ENCODE data around the gene GINS2. TPM values are rescaled to one million over a fixed set of nuclear protein-coding genes. Genes with fewer than 3 reads are reported as not detected.

The GINS2 gene
- total RNA-seq, 1 experiment from 2014 or later: 52.7 TPM

- H2BK120ac ChIP-seq (ENCODE audit: low read depth, low read length, poor library complexity, severe bottlenecking): no peak overlapping the region
- no peak overlapping the region for H3K56ac ChIP-seq (ENCODE audit: insufficient read length, low read depth, low read length)
- H2BK12ac ChIP-seq (ENCODE audit: insufficient read length, low read depth, low read length): no peak overlapping the region
- H3K14ac ChIP-seq (ENCODE audit: insufficient read depth, low read length): no peak overlapping the region
- Mint-ChIP-seq H3K4me1 (peaks cover 4 to 9% of the 10 kb centered on the region in 2 experiments; a peak in 3 of 4 replicates), H3K36me3 (ENCODE audit: insufficient read depth in 1 of 3, low read depth in 3 of 3) (no peaks in the 10 kb centered on the region; a peak in 1 of 7 replicates), H3K9me3 (no peaks in the 10 kb centered on the region), H3K27ac (0 out of 7 replicates have a peak overlapping the region, but pooled peaks of 1 of the 3 experiments have one; percentile 34), H3K4me3 (no peak overlapping the region), H3K27me3 (ENCODE audit: low read depth) (peaks cover 3% of the 10 kb centered on the region; the same call in 1 of the 2 replicates)
- no peak overlapping the region for H2AFZ ChIP-seq (ENCODE audit: low read length)
- H2BK5ac ChIP-seq (ENCODE audit: insufficient read length, low read length): no peak overlapping the region
- no peak overlapping the region for H2AK5ac ChIP-seq (ENCODE audit: insufficient read length, low read length)
- H3K4me1 ChIP-seq (ENCODE audit: insufficient read depth, low read length): no peaks in the 10 kb centered on the region
- no peak overlapping the region for H3T11ph ChIP-seq (ENCODE audit: low read length)
- no peak overlapping the region for H3K27ac ChIP-seq (ENCODE audit: insufficient read length, low read depth, low read length)
- WGBS (ENCODE audit: extremely low coverage, insufficient read length, low lambda C conversion rate): no CpG with 5 or more reads among the region's 20 CpGs
- no peaks in the 10 kb centered on the region for H4K20me1 ChIP-seq (ENCODE audit: control insufficient read depth, insufficient read depth, insufficient read length)
- H3K79me2 ChIP-seq (ENCODE audit: insufficient read depth, low read length): no peaks in the 10 kb centered on the region
- no peak overlapping the region for H4K5ac ChIP-seq (ENCODE audit: insufficient read length, low read depth, low read length)
- H3K4ac ChIP-seq (ENCODE audit: low read depth, low read length): no peak overlapping the region
- H3K27me3 ChIP-seq (ENCODE audit: insufficient read depth, low read length): no peaks in the 10 kb centered on the region
- no peak for TF ChIP-seq CTCF (conservative IDR thresholded peaks at IDR 0.05)
- no peak overlapping the region for H2BK15ac ChIP-seq (ENCODE audit: low read depth, low read length)
- H4K91ac ChIP-seq (ENCODE audit: insufficient read length, low read depth, low read length): no peak overlapping the region
- no peak overlapping the region for H3K4me2 ChIP-seq (ENCODE audit: insufficient read depth, insufficient read length, low read length)
- no peak overlapping the region for H4K8ac ChIP-seq (replicated peaks; ENCODE audit: insufficient read length, low read depth, low read length)
- no peaks in the 10 kb centered on the region for H3K79me1 ChIP-seq (ENCODE audit: insufficient read depth, low read depth, low read length, poor library complexity, severe bottlenecking)
- no peak for DNase-seq
- no peak overlapping the region for H2BK20ac ChIP-seq (ENCODE audit: low read depth, low read length, poor library complexity, severe bottlenecking)
- H3K9ac ChIP-seq (ENCODE audit: extremely low read depth, insufficient read length, low read length): no peak overlapping the region
- no peak overlapping the region for H3K23ac ChIP-seq (ENCODE audit: insufficient read length, low read depth, low read length)
- no peaks in the 10 kb centered on the region for H3K23me2 ChIP-seq (ENCODE audit: insufficient read length, low read depth, low read length, poor library complexity, severe bottlenecking)
- no peak overlapping the region for H3K18ac ChIP-seq (ENCODE audit: insufficient read length, low read depth, low read length)
- no peaks in the 10 kb centered on the region for H3K9me3 ChIP-seq (ENCODE audit: control insufficient read depth, low read depth, low read length)
Observed at GRCh38 chr16:85724126-85724879, 35.5 kb upstream of the GINS2 start.
